Stimulated activated CD4-positive, alpha-beta T cell treated with anti-CD3 and anti-CD28 coated beads, Interleukin-4, amount 100 ng/mL, for 4 hours (primary cell): ENCODE results near the gene MLX.

Experiments
- DNase-seq, 2 experiments: peaks; one replicate each; pipeline ENCODE4 v3.0.0-alpha.2; 2020

The MLX gene, protein sequence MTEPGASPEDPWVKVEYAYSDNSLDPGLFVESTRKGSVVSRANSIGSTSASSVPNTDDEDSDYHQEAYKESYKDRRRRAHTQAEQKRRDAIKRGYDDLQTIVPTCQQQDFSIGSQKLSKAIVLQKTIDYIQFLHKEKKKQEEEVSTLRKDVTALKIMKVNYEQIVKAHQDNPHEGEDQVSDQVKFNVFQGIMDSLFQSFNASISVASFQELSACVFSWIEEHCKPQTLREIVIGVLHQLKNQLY

DNA sequence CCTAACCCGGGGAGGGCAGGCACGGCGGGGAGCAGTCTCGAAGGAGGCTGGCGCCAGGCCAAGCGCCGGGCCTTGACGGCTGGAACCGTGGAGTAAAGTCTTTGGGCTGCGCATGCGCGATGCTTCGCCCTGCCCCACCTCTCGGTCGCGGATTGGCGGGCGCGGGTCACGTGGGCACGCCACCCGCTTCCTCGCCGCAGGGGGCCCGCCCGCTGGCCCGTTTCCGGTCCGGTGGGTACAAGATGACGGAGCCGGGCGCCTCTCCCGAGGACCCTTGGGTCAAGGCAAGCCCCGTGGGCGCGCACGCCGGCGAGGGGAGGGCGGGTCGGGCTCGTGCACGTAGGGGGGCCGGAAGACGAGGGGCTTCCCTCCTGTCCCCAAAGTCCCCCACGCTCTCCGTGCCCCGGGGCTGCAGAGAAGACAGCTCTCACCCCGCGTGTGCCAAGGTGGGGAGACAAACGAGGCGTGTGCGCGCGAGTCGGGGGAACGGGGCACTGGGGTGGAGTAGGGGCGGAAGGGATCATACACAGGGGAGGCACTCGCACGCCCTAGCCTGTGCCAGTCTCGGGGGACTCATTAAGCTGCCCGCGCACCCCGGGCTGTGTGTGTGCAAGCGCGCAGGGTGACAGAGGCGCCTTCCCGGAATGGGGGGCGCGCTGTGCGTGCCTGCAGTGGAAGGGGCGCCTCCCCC is at the start of gene MLX:
Gene MLX, plus strand, starts transcription at position 218 of the 691 bp plus-strand sequence. Its CDS starts 25 bp downstream, at position 243.
- DNase-seq: peak; percentile 88 to 91

DNA sequence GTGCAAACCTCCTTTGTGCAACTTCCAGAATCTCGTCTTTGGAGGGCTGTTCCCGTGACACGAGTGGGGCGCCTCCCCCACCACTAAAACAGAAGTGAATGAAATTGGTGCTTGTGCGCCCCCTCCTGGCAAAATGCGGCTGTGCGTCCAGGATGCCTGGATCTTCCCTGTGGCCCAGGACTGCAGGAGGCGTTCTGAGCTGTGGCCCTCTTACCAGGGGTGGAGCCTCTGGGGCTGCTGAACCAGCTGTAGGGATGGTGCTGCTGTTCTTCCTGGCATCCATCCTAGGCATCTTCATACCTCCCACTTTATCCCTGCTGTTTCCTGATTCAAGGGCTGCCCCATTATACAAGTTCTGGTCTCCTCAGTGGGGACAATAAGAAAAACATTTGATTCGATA is 49.4 kb upstream of the MLX start:
- peak; percentile 67 to 76 for DNase-seq

DNA sequence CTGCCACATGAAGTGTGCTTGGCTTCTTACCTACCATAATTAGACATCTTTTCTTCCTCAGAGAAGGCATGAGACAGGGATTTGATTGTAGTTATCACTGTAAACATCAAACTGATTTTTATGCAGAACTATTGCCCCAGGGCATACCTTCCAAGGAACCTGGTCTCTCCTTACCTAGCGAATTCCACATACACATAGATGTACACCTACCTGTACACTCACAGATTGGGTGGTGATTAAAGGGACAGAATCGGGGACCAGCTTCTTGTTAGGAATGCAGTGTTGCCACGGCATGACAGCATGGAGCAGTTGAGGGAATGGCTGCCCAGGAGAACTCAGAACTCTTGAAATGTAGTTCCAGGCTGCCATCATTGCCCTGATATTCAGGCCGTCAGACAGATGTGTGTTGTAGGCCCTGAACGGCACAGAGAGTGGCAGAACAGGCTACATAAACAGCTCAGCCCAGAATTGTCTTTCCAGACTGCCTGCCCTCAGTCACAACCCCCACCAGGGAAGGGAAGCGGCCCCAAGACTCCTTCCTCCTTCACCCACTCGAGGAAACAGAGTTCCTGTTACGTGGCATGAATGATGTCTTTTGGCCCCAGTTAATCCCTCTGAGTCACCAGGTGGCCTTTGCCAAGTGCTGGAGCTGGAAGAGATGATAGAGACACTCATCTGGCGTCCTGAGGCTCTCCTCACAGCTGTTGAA is 48.7 kb upstream of the MLX start:
- DNase-seq: no peak

DNA sequence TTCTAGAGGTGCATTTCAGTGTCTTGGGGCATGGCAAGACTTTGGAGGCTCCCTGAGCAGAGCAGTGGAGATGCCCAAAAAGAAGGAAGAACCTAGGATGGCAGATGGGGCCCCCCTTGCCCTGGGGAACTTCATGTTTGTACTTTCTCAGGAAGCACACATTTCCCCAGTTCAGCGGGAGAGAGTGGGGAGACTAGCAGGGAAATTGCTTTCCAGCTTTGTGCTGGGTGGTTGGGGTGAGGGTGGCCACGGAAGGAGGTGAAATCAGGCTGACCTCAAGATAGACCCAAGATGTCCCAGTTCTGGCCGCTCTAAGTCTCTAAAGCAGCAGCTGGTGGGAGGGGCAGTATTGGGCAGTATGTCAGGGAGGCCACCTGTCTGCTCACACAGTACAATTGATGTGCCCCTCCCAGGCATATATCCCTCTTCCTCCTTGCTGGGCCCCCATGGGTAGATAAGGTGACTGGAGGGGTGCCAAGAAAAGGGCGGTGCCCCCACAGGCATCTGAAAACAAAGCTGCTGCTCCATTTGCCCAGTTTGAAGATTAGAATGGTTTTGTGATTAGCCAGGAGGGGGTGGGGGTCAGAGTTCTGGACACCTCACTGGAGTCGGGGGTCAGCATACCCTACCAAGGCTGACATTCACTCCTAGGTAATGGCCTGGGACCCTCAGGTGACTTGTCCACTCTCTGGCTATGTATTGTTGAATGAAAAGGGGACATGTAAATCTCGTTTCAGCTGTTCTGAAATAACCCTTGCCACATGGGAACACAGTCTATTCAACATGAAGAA is 48.0 kb upstream of the MLX start:
- DNase-seq: no peak

DNA sequence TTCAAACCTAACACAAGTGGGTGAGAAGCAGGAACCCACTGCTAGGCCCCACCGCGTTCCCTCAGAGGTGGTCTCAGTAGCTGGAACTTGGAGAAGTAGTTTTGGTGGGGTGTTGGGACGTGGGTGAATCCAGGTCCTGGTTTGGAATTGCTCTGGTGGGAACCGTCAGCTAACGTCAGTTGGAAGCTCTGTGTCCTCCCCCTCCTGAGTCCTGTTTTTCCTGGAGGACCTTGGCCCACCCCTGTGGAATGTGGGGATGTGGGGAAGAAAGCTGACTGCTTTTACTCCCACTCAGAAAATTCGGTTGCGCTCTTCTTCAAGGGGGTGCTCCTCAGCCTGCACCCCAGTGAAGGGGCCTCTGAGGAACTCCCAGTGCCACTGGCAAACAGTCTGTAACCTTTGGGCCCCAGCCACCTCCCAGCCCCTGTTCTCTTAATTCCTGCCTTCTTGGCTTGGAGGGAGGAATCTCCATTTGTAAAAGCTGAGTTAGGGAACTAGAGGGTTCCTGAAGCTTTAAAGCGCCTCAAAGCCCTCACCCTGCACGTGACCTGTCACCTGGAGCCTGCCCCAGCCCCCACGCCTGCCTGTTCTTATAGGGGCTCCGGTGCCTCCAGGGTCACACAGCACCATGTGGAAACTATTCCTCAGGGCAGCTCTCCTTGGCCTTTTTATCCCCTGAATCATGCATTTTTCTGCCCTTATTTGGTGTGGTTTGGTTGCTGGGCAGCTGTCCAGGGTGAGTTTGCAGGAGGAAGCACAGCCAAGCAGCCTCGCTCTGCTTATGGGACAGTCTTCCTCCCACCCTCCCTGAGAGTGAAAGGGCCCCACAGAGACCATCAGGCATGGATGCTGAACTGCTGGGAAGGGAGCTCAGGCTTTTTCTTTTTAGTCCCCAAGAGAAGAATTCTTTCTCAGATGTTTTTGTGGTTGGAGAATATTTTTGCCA is 47.1 kb upstream of the MLX start:
- no peak for DNase-seq

DNA sequence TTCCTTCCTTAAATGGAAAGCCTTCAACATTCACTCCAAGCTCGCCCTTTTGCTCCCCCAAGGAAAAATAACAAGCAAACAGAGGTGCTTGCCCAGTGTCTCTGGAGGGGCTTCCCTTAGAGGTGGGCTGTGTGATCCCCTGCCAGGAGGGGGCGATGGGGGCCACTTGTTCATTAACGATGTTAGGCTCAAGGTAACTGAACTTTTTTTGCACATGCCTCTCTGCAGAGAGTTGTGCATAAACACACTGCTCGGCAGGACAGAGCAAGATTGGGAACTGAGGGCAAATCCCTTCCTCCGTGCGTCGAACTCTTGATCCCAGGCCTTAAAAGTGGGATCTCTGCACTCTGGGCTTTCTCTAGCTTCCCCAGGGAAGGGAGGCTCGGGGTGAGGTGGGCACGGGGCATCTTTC is 46.4 kb upstream of the MLX start:
- DNase-seq: no peak

DNA sequence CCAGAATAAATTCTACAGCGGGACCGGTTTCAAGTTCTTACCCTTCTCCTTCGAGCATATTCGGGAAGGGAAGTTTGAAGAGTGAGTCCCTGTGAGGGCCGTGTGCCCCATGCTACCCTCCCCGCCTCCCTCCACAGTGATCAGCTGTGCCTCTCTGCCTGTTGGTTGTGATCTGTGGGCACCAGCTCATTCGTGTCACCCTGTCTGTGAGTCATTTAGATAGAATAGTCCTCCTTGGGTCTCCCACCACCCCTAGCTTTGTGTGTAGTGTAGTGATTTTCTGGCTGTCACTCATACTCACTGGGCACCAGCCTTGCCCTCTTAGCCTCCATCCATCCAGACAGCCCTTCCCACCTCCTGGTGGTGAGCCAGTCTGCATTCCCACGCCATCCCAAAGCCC is 45.9 kb upstream of the MLX start:
- DNase-seq: no peak

DNA sequence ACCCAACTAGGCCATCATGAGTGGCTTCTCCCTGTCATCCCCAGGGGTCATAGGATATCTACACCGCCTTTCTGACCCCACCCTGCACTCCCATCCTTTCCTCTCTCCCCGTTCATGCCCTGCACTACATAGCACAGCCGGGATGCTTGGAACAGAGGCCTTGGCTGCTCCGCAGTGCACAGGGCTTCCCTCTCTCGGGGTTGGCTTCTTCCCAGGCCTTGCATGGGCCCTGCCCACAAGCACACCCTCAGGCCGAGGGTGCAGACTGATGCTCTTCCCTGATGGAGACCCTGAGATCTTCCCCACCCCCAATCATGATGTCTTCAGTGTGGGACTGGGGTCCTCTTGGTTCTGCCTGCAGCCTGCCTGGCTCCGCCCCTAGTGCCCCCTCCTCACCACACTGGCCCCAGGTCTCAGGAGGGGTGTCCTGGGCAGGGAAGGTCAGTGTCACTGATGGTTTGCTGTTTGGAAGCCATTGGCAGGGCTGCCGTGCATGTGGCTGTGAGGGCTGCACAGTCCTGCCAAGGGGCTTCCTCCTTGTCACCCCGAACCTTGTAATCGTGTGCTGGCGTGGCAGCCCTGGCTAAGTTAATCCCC is 45.1 kb upstream of the MLX start:
- no peak for DNase-seq

DNA sequence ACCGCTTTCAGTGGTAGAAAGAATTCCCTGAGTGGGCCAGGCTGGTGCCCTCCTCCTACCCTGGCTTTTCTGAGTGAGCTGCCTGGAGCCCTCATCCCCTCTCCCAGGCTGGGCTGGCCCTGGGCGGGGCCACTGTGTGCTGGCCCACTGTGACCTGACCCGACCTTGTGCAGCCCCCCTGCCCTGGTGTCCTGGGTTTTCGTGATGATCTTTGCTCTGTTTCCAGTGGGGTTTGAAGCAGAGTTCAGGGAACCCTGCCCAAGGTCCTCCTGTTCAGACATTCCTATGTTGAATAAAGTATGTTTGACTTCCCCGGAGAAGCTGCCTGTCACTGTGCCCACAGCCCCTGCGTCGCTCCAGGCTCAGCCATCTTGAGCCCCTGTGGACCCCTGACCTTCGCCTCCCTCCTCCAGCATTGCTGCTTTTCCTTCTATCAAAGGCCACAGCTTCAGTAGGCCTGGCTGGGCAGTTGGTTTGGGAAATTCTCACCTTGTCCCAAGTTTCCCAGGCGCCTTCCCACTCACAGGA is 44.6 kb upstream of the MLX start:
- no peak for DNase-seq

DNA sequence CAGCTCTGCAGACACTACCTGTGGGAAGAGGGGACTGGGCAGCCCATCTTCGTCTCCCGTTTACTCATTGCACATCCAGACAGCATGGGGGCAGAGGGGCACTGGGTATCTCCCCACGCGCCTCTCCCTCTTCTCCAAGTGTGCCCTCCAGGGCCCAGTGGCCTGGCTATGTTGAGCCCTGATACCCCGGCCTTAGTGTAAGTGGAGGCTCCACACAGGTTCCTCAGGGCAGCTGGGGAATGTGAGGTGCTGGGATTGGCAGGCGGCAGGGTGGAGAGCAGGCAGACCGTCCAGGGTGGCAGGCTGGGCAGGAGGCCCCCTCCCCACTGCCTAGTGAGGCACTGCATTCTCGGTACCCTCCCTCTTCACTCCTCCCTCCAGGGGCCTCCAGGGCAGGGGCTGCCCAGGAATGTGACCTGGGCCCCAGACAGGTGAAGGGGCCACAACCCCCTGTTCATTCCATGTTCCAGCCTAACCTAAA is 44.1 kb upstream of the MLX start:
- DNase-seq: no peak

DNA sequence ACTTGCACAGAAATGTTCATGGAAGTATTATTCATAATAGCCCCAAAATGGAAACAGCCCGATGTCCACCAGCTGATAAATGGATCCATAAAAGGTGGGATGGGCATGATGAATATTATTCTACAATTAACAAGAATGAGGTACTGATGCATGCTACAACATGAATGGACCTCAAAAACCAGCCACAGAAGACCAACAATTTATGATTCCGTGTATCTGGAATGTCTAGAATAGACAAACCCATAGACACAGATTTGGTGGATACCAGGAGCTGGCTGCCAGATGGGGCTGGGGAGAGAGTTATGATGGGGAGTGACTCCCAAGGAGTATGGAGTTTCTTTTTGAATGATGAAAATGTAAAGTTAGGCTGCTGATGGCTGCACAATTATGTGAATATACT is 41.7 kb upstream of the MLX start:
- DNase-seq: no peak

DNA sequence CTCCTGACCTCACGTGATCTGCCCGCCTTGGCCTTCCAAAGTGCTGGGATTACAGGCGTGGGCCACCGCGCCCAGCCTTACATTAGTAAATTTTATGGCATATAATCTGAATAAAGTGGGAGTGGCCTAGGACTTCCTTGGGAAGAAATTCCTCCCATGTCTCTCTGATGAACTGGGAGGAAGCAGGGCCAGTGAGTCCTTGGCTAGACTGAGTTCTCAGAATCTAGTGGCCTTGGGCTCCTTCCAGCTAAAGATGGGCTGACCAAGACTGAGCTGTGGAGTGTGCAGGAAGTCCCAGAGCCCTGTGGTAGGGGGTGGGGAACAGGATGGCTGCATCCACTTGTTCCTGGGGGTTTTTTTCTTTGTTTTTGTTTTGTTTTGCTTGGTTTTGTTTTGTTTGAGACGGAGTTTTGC is 40.9 kb upstream of the MLX start:
- DNase-seq: no peak

DNA sequence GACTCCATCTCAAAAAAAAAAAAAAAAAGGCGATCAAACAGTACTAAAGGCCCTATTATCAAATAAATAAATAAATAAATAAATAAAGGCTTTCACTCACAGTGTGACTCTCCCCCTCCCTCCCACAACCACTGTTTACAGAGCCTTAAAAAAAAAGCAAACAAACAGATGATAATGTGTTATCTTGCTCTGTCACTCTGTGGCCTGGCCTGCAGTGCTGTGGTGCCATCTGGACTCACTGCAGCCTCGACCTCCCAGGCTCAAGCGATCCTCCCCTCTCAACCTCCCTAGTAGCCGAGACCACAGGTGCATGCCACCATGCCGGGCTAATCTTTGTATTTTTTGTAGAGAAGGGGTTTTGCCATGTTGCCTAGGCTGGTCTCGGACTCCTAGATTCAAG is 39.0 kb upstream of the MLX start:
- DNase-seq: no peak

DNA sequence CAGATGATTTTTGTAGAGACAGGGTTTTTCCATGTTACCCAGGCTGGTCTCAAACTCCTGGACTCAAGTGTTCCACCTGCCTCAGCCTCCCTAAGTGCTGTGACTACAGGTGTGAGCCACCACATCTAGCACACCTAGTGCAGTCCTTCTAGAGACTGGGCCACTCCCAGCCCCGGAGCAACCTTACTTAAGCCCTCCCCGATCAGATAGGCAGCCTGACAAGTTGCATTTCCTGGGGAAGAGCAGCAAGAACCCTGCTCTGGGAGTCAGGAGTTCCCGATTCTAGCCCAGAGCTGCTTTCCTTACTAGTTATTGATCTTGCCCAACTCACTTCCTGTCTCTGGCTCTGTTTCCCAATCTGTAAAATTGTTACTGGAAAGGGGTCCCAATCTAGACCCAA is 37.8 kb upstream of the MLX start:
- no peak for DNase-seq

DNA sequence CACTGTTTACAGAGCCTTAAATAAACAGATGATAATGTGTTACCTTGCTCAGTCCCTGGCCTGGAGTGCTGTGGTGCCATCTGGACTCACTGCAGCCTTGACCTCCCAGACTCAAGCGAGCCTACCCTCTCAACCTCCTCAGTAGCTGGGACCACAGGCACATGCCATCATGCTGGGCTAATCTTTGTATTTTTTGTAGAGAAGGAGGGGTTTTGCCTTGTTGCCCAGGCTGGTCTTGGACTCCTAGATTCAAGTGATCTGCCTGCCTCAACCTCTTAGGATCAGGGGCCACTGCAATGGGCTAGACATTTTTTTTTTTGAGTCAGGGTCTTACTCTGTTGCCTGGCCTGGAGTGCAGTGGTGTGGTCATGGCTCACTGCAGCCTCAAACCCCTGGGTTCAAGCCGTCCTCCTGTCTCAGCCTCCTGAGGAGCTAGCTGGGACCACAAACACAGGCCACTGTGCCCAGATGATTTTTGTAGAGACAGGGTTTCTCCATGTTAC is 35.9 kb upstream of the MLX start:
- DNase-seq: no peak

DNA sequence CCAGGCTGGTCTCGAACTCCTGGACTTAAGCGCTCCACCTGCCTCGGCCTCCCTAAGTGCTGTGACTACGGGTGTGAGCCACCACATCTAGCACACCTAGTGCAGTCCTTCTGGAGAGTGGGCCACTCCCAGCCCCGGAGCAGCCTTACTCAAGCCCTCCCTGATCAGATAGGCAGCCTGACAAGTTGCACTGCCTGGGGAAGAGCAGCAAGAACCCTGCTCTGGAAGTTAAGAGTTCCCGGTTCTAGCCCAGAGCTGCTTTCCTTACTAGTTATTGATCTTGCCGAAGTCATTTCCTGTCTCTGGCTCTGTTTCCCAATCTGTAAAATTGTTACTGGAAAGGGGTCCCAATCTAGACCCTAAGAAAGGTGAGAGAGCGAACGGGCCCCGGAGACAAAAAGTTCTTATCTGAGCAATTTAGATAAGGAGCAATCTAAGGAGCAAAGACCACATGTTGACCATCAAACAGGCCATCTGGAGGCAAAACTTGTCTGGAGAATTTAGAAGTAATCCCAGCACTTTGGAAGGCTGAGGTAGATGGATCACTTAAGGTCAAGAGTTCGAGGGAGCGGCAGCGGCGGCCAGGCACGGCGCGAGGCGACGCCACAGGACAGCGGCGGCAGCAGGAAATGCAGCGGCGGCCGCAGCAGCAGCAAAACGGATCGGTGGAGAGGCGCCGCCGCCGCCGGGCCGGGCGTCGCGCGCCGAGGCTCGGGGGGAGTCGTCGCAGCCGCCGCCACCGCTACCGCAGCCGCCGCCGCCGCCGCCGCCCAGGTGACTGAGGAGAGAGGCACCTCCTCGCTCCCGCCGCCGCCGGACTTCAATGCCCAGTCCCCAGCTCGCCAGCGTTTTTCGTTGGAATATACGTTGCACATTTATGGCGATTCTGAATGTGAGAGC is 35.2 kb upstream of the MLX start:
- peak; percentile 20 to 48 for DNase-seq

DNA sequence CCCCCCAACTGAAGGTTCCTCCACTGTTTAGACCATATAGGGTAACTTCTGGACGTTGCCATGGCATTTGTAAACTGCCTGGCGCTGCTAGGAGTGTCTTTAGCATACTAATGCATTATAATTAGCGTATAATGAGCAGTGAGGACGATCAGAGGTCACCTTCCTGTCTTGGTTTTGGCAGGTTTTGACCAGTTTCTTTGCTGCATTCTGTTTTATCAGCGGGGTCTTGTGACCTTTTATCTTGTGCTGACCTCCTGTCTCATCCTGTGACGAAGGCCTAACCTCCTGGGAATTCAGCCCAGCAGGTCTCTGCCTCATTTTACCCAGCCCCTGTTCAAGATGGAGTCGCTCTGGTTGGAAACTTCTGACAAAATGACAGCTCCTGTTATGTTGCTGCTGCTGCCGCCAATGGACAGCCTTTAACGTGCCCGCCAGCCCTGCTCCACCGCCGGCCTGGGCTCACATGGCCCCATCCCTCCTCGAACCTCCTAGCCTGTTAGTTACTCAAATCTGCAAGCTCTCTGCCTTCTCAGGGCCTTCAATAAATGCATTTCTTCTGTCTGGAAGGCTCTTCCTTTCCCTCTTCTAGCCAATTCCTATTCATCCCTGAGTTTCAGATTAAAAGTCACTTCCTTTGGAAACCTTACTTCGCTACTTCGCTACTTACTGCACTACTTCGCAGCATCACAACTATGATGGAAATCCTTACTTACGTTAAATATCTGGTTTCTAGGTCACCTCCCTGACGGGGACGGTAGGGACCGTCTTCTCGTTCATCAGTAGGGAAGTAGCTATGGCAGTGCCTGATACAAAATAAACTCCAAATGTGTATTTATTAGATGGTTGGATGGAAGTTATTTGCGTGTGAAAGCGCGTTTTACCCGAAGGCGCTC is 31.5 kb upstream of the MLX start:
- no peak for DNase-seq

DNA sequence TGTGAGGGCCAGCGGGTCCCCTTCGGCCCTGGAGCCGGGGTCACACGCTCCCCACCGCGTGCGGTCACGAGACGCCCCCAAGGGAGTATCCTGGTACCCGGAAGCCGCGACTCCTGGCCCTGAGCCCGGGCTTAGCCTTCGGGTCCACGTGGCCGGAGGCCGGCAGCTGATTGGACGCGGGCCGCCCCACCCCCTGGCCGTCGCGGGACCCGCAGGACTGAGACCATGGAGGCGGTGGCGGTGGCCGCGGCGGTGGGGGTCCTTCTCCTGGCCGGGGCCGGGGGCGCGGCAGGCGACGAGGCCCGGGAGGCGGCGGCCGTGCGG is 30.9 kb upstream of the MLX start, which contains the start of gene NAGLU:
Gene NAGLU, plus strand, starts transcription at position 194 of the 324 bp plus-strand sequence. Its CDS starts 32 bp downstream, at position 226.
- peak; percentile 77 to 84 for DNase-seq
